SK-N-SH treated with all-trans-retinoic acid at 6 μM for 48 hours (cell line): Measurements from ENCODE around the gene DAB1.

Experiments
- ATAC-seq: fragments of 200-7000 bp; cut with Tn5 transposase; 3 replicates; pipeline ENCODE4 v1.9.1; 2020; ENCODE audit warnings: mild to moderate bottlenecking, moderate library complexity
- ARNTL ChIP-seq: fragments of 450-650 bp; formaldehyde crosslinking; IDR thresholded peaks from 2 replicates; pipeline ENCODE4 v1.5.0; 2020; ENCODE audit warnings: low read depth, mild to moderate bottlenecking, moderate library complexity, borderline replicate concordance
- BACH2 ChIP-seq: fragments of 250-450 bp; sonication (Bioruptor Pico); IDR thresholded peaks from 2 replicates; pipeline ENCODE4 v1.9.0; 2021; ENCODE audit warnings: mild to moderate bottlenecking, borderline replicate concordance
- CSDC2 ChIP-seq: fragments of 250-450 bp; sonication (Bioruptor Pico); IDR thresholded peaks from 2 replicates; pipeline ENCODE4 v1.5.0; 2020; ENCODE audit warnings: mild to moderate bottlenecking, moderate library complexity
- ESRRG ChIP-seq: fragments of 250-450 bp; sonication (Bioruptor Pico); IDR thresholded peaks from 2 replicates; pipeline ENCODE4 v1.6.1; 2021; ENCODE audit warnings: mild to moderate bottlenecking
- GLIS3 ChIP-seq: fragments of 250-450 bp; sonication (Bioruptor Pico); IDR thresholded peaks from 2 replicates; pipeline ENCODE4 v1.5.0; 2020; ENCODE audit warnings: mild to moderate bottlenecking, moderate library complexity
- ISL1 ChIP-seq: fragments of 250-450 bp; sonication (Bioruptor Pico); IDR thresholded peaks from 2 replicates; pipeline ENCODE4 v2.1.2; 2022; ENCODE audit warnings: mild to moderate bottlenecking, moderate library complexity
- OSR1 ChIP-seq: fragments of 250-450 bp; sonication (Bioruptor Pico); IDR thresholded peaks from 2 replicates; pipeline ENCODE4 v1.8.0; 2022; ENCODE audit warnings: moderate library complexity, mild to moderate bottlenecking, inconsistent platforms
- PPARA ChIP-seq: fragments of 250-450 bp; sonication (Bioruptor Pico); IDR thresholded peaks from 2 replicates; pipeline ENCODE4 v1.5.0; 2020; ENCODE audit warnings: mild to moderate bottlenecking, borderline replicate concordance
- RARB ChIP-seq: fragments of 250-450 bp; sonication (Bioruptor Pico); IDR thresholded peaks from 2 replicates; pipeline ENCODE4 v1.8.0; 2021; ENCODE audit warnings: mild to moderate bottlenecking, moderate library complexity
- SNAI2 ChIP-seq: fragments of 250-450 bp; sonication (Bioruptor Pico); IDR thresholded peaks from 2 replicates; pipeline ENCODE4 v1.5.0; 2020; ENCODE audit warnings: mild to moderate bottlenecking, moderate library complexity
- TCF4 ChIP-seq: fragments of 250-450 bp; sonication (Bioruptor Pico); IDR thresholded peaks from 2 replicates; pipeline ENCODE4 v1.8.0; 2021; ENCODE audit warnings: mild to moderate bottlenecking, moderate library complexity, borderline replicate concordance
- TOX ChIP-seq: fragments of 250-450 bp; sonication (Bioruptor Pico); IDR thresholded peaks from 2 replicates; pipeline ENCODE4 v1.8.0; 2021; ENCODE audit warnings: mild to moderate bottlenecking, moderate library complexity, borderline replicate concordance
- ZC3H10 ChIP-seq: fragments of 250-450 bp; sonication (Bioruptor Pico); IDR thresholded peaks from 2 replicates; pipeline ENCODE4 v1.5.1; 2021; ENCODE audit warnings: mild to moderate bottlenecking, moderate library complexity
- ZNF565 ChIP-seq: fragments of 450-650 bp; formaldehyde crosslinking; conservative IDR thresholded peaks from 2 replicates; pipeline ENCODE4 v1.5.0; 2020; ENCODE audit warnings: low read depth, mild to moderate bottlenecking, moderate library complexity
- ZNF70 ChIP-seq: fragments of 450-650 bp; formaldehyde crosslinking; IDR thresholded peaks from 2 replicates; pipeline ENCODE4 v1.5.0; 2020; ENCODE audit warnings: mild to moderate bottlenecking, moderate library complexity
- ZNF8 ChIP-seq: fragments of 450-650 bp; formaldehyde crosslinking; IDR thresholded peaks from 2 replicates; pipeline ENCODE4 v1.5.0; 2020; ENCODE audit warnings: mild to moderate bottlenecking, moderate library complexity
- TF ChIP-seq, protein P1 (sequence below): fragments of 250-450 bp; sonication (Bioruptor Pico); IDR thresholded peaks from 2 replicates; pipeline ENCODE4 v1.5.1; 2021; ENCODE audit warnings: mild to moderate bottlenecking, moderate library complexity
- TF ChIP-seq, protein P2 (sequence below): fragments of 250-450 bp; sonication (Bioruptor Pico); IDR thresholded peaks from 2 replicates; pipeline ENCODE4 v1.5.1; 2020; ENCODE audit warnings: low read depth, mild to moderate bottlenecking, moderate library complexity
- TF ChIP-seq, protein P3 (sequence below): fragments of 250-450 bp; sonication (Bioruptor Pico); IDR thresholded peaks from 2 replicates; pipeline ENCODE4 v1.8.0; 2020; ENCODE audit warnings: mild to moderate bottlenecking, moderate library complexity, borderline replicate concordance
- TF ChIP-seq, protein P4 (sequence below): fragments of 250-450 bp; sonication (Bioruptor Pico); IDR thresholded peaks from 2 replicates; pipeline ENCODE4 v1.8.0; 2021; ENCODE audit warnings: low read depth, mild to moderate bottlenecking, moderate library complexity, borderline replicate concordance
- TF ChIP-seq, protein P5 (sequence below): fragments of 250-450 bp; sonication (Bioruptor Pico); IDR thresholded peaks from 2 replicates; pipeline ENCODE4 v1.5.0; 2020; ENCODE audit warnings: mild to moderate bottlenecking, moderate library complexity

DAB1 gene

DNA sequence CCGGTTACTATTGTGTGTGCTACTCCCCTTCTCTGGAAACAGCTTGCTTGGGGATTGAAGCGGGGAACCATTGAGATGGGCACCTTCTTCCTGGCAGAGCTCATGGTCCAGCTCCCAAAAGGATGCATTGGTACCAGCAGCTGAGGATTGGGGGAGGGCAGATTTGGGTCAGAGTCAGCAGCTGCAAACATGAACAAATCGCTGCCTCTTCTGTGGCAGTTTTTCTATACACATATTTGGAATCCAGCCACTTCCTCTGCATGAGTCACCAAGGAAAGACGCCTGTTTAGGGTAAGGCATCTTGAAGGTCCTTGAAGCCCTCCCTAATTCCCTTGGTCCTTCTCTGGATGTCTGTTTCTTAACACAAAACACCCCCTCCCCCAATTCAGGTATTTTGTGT is 104.7 kb downstream of the DAB1 start:
- no peak for ATAC-seq
- TF ChIP-seq, protein P1, sequence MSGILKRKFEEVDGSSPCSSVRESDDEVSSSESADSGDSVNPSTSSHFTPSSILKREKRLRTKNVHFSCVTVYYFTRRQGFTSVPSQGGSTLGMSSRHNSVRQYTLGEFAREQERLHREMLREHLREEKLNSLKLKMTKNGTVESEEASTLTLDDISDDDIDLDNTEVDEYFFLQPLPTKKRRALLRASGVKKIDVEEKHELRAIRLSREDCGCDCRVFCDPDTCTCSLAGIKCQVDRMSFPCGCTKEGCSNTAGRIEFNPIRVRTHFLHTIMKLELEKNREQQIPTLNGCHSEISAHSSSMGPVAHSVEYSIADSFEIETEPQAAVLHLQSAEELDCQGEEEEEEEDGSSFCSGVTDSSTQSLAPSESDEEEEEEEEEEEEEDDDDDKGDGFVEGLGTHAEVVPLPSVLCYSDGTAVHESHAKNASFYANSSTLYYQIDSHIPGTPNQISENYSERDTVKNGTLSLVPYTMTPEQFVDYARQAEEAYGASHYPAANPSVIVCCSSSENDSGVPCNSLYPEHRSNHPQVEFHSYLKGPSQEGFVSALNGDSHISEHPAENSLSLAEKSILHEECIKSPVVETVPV (CRISPR knock-in tag) = no peak
- TF ChIP-seq ZNF8 (CRISPR knock-in tag) (no peak), SNAI2 (no peak), ZNF565 (CRISPR knock-in tag) (no peak), RARB (no peak), ZNF70 (CRISPR knock-in tag) (no peak), TOX (CRISPR knock-in tag) (no peak), PPARA (CRISPR knock-in tag) (no peak), ZC3H10 (no peak), BACH2 (CRISPR knock-in tag) (no peak), GLIS3 (CRISPR knock-in tag) (no peak), ESRRG (no peak), ISL1 (no peak), OSR1 (CRISPR knock-in tag) (no peak)
- TF ChIP-seq, protein P2, sequence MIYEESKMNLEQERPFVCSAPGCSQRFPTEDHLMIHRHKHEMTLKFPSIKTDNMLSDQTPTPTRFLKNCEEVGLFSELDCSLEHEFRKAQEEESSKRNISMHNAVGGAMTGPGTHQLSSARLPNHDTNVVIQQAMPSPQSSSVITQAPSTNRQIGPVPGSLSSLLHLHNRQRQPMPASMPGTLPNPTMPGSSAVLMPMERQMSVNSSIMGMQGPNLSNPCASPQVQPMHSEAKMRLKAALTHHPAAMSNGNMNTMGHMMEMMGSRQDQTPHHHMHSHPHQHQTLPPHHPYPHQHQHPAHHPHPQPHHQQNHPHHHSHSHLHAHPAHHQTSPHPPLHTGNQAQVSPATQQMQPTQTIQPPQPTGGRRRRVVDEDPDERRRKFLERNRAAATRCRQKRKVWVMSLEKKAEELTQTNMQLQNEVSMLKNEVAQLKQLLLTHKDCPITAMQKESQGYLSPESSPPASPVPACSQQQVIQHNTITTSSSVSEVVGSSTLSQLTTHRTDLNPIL = no peak
- TF ChIP-seq, protein P3, sequence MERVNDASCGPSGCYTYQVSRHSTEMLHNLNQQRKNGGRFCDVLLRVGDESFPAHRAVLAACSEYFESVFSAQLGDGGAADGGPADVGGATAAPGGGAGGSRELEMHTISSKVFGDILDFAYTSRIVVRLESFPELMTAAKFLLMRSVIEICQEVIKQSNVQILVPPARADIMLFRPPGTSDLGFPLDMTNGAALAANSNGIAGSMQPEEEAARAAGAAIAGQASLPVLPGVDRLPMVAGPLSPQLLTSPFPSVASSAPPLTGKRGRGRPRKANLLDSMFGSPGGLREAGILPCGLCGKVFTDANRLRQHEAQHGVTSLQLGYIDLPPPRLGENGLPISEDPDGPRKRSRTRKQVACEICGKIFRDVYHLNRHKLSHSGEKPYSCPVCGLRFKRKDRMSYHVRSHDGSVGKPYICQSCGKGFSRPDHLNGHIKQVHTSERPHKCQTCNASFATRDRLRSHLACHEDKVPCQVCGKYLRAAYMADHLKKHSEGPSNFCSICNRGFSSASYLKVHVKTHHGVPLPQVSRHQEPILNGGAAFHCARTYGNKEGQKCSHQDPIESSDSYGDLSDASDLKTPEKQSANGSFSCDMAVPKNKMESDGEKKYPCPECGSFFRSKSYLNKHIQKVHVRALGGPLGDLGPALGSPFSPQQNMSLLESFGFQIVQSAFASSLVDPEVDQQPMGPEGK (CRISPR knock-in tag) = no peak

DNA sequence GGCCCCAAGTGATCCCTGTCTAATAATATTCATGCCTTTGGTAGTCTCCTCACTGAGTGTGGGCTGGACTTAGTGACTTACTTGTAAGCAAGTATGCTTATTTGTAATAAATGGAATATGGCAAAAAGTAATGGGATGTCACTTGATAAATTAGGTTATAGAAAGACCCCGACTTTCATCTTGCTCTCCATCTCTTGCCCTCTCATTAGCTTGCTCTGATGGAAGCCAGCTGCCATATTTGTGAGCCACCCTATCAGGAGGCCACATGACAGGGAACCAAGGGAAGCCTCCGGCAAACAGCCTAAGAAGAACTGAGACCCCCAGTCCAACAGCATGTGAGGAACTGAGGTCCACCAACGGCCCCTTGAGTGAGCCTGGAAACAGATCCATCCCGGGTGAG is 107.0 kb downstream of the DAB1 start:
- TF ChIP-seq ARNTL (CRISPR knock-in tag) (no peak), BACH2 (CRISPR knock-in tag) (no peak), PPARA (CRISPR knock-in tag) (no peak), SNAI2 (no peak), TCF4 (CRISPR knock-in tag) (no peak), ISL1 (no peak), ZNF8 (CRISPR knock-in tag) (no peak), ZNF565 (CRISPR knock-in tag) (no peak), GLIS3 (CRISPR knock-in tag) (no peak), RARB (no peak), CSDC2 (CRISPR knock-in tag) (no peak), OSR1 (CRISPR knock-in tag) (no peak)
- TF ChIP-seq, protein P3 (CRISPR knock-in tag) = no peak
- TF ChIP-seq, protein P2 = no peak
- TF ChIP-seq, protein P4, sequence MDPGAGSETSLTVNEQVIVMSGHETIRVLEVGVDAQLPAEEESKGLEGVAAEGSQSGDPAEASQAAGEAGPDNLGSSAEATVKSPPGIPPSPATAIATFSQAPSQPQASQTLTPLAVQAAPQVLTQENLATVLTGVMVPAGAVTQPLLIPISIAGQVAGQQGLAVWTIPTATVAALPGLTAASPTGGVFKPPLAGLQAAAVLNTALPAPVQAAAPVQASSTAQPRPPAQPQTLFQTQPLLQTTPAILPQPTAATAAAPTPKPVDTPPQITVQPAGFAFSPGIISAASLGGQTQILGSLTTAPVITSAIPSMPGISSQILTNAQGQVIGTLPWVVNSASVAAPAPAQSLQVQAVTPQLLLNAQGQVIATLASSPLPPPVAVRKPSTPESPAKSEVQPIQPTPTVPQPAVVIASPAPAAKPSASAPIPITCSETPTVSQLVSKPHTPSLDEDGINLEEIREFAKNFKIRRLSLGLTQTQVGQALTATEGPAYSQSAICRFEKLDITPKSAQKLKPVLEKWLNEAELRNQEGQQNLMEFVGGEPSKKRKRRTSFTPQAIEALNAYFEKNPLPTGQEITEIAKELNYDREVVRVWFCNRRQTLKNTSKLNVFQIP = no peak
- TF ChIP-seq, protein P5, sequence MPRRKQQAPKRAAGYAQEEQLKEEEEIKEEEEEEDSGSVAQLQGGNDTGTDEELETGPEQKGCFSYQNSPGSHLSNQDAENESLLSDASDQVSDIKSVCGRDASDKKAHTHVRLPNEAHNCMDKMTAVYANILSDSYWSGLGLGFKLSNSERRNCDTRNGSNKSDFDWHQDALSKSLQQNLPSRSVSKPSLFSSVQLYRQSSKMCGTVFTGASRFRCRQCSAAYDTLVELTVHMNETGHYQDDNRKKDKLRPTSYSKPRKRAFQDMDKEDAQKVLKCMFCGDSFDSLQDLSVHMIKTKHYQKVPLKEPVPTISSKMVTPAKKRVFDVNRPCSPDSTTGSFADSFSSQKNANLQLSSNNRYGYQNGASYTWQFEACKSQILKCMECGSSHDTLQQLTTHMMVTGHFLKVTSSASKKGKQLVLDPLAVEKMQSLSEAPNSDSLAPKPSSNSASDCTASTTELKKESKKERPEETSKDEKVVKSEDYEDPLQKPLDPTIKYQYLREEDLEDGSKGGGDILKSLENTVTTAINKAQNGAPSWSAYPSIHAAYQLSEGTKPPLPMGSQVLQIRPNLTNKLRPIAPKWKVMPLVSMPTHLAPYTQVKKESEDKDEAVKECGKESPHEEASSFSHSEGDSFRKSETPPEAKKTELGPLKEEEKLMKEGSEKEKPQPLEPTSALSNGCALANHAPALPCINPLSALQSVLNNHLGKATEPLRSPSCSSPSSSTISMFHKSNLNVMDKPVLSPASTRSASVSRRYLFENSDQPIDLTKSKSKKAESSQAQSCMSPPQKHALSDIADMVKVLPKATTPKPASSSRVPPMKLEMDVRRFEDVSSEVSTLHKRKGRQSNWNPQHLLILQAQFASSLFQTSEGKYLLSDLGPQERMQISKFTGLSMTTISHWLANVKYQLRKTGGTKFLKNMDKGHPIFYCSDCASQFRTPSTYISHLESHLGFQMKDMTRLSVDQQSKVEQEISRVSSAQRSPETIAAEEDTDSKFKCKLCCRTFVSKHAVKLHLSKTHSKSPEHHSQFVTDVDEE (CRISPR knock-in tag) = no peak
- ATAC-seq = no peak
